Astrocyte of the spinal cord (primary cell): ENCODE data around the gene RBM15.

Experiments
- DNase-seq: peaks from one replicate; pipeline ENCODE4 v3.0.0; 2011; ENCODE audit warnings: low read depth, low spot score
- H3K4me3 ChIP-seq: 2 replicates; pipeline ENCODE4 v1.5.1; 2011; ENCODE audit warnings: low read depth, mild to moderate bottlenecking, low read length, moderate library complexity
- CTCF ChIP-seq: IDR thresholded peaks from 2 replicates; pipeline ENCODE4 v1.5.1; 2012; ENCODE audit warnings: low read depth, mild to moderate bottlenecking, low read length, inconsistent platforms
- in situ Hi-C: cut with HindIII; loops from 2 replicates; pipeline ENCODE4 v1.10.0; 2017; ENCODE audit warnings: low sequenced_read_pairs

RBM15 gene

DNA sequence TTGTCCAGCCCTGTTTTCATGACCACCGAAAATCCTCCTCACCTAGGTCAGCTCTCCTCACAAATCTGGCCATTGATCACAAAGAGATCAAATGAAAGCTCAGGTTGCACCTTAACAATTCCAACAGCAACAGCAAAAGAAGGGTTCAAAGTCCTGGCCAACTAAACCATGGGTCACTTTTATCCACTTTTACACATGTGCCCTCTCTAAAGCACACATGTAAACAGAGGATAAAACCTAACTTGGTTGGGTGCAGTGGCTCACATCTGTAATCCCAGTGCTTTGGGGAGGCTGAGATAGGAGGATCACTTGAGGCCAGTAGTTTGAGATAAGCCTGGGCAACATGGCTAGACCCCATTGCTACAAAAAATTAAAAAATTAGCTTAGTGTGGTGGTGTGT, 3.9 kb upstream of the RBM15 start:
- TF ChIP-seq CTCF = no peak
- no peak for DNase-seq
- H3K4me3 ChIP-seq = no peak overlapping the region
- in situ Hi-C loops = no loop called here

GRCh38 chr1:110336300-110337039, 2.7 kb upstream of the RBM15 start:
- in situ Hi-C loops = no loop called here
- DNase-seq = peak; percentile 17
- TF ChIP-seq CTCF = no peak
- no peak overlapping the region for H3K4me3 ChIP-seq

GRCh38 chr1:110337704-110338308, 1.4 kb upstream of the RBM15 start:
- in situ Hi-C loops = no loop called here
- no peak for TF ChIP-seq CTCF
- DNase-seq = no peak
- peak overlapping the region; percentile 97 for H3K4me3 ChIP-seq

GRCh38 chr1:110338309-110338885, 780 bp upstream of the RBM15 start:
- in situ Hi-C loops = no loop called here
- DNase-seq = no peak

GRCh38 chr1:110339407-110340206, 430 bp downstream of the RBM15 start:
- peak; percentile 45 for DNase-seq
- in situ Hi-C loops = no loop called here
- H3K4me3 ChIP-seq = peak overlapping the region; percentile 97
- TF ChIP-seq CTCF = peak; percentile 57

More at GRCh38 chr1:110338309-110338885, 780 bp upstream of the RBM15 start:
- peak; percentile 55 for TF ChIP-seq CTCF
- peak overlapping the region; percentile 97 for H3K4me3 ChIP-seq

DNA sequence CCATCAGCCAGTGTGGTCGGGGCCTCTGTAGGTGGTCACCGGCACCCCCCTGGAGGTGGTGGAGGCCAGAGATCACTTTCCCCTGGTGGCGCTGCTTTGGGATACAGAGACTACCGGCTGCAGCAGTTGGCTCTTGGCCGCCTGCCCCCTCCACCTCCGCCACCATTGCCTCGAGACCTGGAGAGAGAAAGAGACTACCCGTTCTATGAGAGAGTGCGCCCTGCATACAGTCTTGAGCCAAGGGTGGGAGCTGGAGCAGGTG, 961 bp downstream of the RBM15 start:
- TF ChIP-seq CTCF = no peak
- in situ Hi-C loops = no loop called here
- no peak for DNase-seq
- peak overlapping the region; percentile 97 for H3K4me3 ChIP-seq
